Neural cell (in vitro differentiated cells): Measurements from ENCODE around the gene UBTF. TPM values are rescaled to one million over a fixed set of nuclear protein-coding genes. Genes with fewer than 3 reads are reported as not detected.

Source experiments
- H2AFZ ChIP-seq: fragments of 200-600, 300-800 bp; sonication (generic), shearing (Covaris generic); 2 replicates; pipeline ENCODE4 v1.6.0; 2014; ENCODE audit warnings: low read depth, mild to moderate bottlenecking, antibody characterized with exemption, low read length, moderate library complexity
- H3F3A ChIP-seq: fragments of 200-600 bp; shearing (Covaris generic); 2 replicates; pipeline ENCODE4 v1.6.1; 2016; ENCODE audit warnings: mild to moderate bottlenecking, moderate library complexity, mixed read lengths, antibody characterized with exemption, low read length; ENCODE audit not compliant: insufficient read depth, poor library complexity, severe bottlenecking
- H3K27ac ChIP-seq: fragments of 200-600, 300-800 bp; sonication (generic), shearing (Covaris generic); 2 replicates; pipeline ENCODE4 v1.5.1; 2014; ENCODE audit warnings: mild to moderate bottlenecking, low read length, moderate library complexity
- H3K27me3 ChIP-seq: fragments of 300-800, 200-600 bp; sonication (generic), shearing (Covaris generic); 2 replicates; pipeline ENCODE4 v1.6.0; 2014; ENCODE audit warnings: mild to moderate bottlenecking, low read depth, low read length, moderate library complexity; ENCODE audit not compliant: insufficient read depth
- H3K36me3 ChIP-seq: fragments of 300-800, 200-600 bp; sonication (generic), shearing (Covaris generic); 2 replicates; pipeline ENCODE4 v1.5.1; 2014; ENCODE audit warnings: mild to moderate bottlenecking, antibody characterized with exemption, low read length, moderate library complexity; ENCODE audit not compliant: insufficient read depth
- H3K4me2 ChIP-seq: fragments of 300-800, 200-600 bp; sonication (generic), shearing (Covaris generic); 2 replicates; pipeline ENCODE4 v1.6.0; 2014; ENCODE audit warnings: mild to moderate bottlenecking, low read length
- H3K4me3 ChIP-seq: fragments of 300-800, 200-600 bp; sonication (generic), shearing (Covaris generic); 2 replicates; pipeline ENCODE4 v1.5.1; 2014; ENCODE audit warnings: mild to moderate bottlenecking, low read length, moderate library complexity
- H3K79me2 ChIP-seq: fragments of 200-600 bp; shearing (Covaris generic); replicated peaks from 2 replicates; pipeline ENCODE4 v1.6.0; 2014; ENCODE audit warnings: mild to moderate bottlenecking, low read length, moderate library complexity; ENCODE audit not compliant: insufficient read depth
- H3K9ac ChIP-seq: fragments of 300-800, 200-600 bp; sonication (generic), shearing (Covaris generic); 2 replicates; pipeline ENCODE4 v1.6.1; 2016; ENCODE audit warnings: mild to moderate bottlenecking, low read length, mixed read lengths
- H3K9me2 ChIP-seq: fragments of 200-600 bp; shearing (Covaris generic); 2 replicates; pipeline ENCODE4 v1.6.1; 2016; ENCODE audit warnings: mild to moderate bottlenecking, low read length, mixed read lengths; ENCODE audit not compliant: insufficient read depth
- H3K9me3 ChIP-seq: fragments of 200-600, 300-800 bp; sonication (generic), shearing (Covaris generic); 2 replicates; pipeline ENCODE4 v1.6.1; 2016; ENCODE audit warnings: mild to moderate bottlenecking, mixed run types, low read length, moderate library complexity, mixed read lengths
- H4K20me1 ChIP-seq: fragments of 200-600 bp; shearing (Covaris generic); 2 replicates; pipeline ENCODE4 v1.6.1; 2016; ENCODE audit warnings: mild to moderate bottlenecking, mixed run types; ENCODE audit not compliant: insufficient read depth
- EP300 ChIP-seq: fragments of 450-650 bp; conservative IDR thresholded peaks from 2 replicates; pipeline ENCODE4 v1.6.1; 2014; ENCODE audit warnings: antibody characterized with exemption, mild to moderate bottlenecking, moderate library complexity; ENCODE audit not compliant: poor library complexity, severe bottlenecking
- EZH2 ChIP-seq: fragments of 200-600, 300-800 bp; shearing (Covaris generic), sonication (generic); IDR thresholded peaks from 2 replicates; pipeline ENCODE4 v1.6.1; 2014; ENCODE audit warnings: antibody characterized with exemption, low read length, borderline replicate concordance, mild to moderate bottlenecking; ENCODE audit not compliant: insufficient read depth, poor library complexity, severe bottlenecking
- MXI1 ChIP-seq: fragments of 450-650 bp; conservative IDR thresholded peaks from 2 replicates; pipeline ENCODE4 v1.6.1; 2014; ENCODE audit warnings: antibody characterized with exemption, mild to moderate bottlenecking; ENCODE audit not compliant: poor library complexity, severe bottlenecking
- POLR2AphosphoS5 ChIP-seq: IDR thresholded peaks from 2 replicates; pipeline ENCODE4 v1.6.1; 2012
- RAD21 ChIP-seq: fragments of 450-650 bp; conservative IDR thresholded peaks from 2 replicates; pipeline ENCODE4 v1.6.1; 2014; ENCODE audit warnings: antibody characterized with exemption, mild to moderate bottlenecking, moderate library complexity
- SMC3 ChIP-seq: fragments of 450-650 bp; conservative IDR thresholded peaks from 2 replicates; pipeline ENCODE4 v1.6.1; 2014; ENCODE audit warnings: antibody characterized with exemption, mild to moderate bottlenecking, moderate library complexity; ENCODE audit not compliant: poor library complexity
- TAF1 ChIP-seq: IDR thresholded peaks from 2 replicates; pipeline ENCODE4 v1.6.1; 2012; ENCODE audit warnings: low read depth
- polyA plus RNA-seq: library from polyadenylated mRNA; depleted of rRNA; stranded (reverse); fragments of >200 nt; gene quantifications from 2 replicates; pipeline ENCODE4 v1.2.3, GENCODE V29; 2014
- TF ChIP-seq, protein P1 (sequence below): IDR thresholded peaks from 2 replicates; pipeline ENCODE4 v1.6.1; 2012; ENCODE audit warnings: borderline replicate concordance
- TF ChIP-seq, protein P2 (sequence below): fragments of 450-650 bp; IDR thresholded peaks from 2 replicates; pipeline ENCODE4 v1.5.1; 2014; ENCODE audit warnings: antibody characterized with exemption, mild to moderate bottlenecking, moderate library complexity; ENCODE audit not compliant: poor library complexity, severe bottlenecking

The UBTF gene
- polyA plus RNA-seq, 1 donor from 2014 or later, result 73.8 TPM

DNA sequence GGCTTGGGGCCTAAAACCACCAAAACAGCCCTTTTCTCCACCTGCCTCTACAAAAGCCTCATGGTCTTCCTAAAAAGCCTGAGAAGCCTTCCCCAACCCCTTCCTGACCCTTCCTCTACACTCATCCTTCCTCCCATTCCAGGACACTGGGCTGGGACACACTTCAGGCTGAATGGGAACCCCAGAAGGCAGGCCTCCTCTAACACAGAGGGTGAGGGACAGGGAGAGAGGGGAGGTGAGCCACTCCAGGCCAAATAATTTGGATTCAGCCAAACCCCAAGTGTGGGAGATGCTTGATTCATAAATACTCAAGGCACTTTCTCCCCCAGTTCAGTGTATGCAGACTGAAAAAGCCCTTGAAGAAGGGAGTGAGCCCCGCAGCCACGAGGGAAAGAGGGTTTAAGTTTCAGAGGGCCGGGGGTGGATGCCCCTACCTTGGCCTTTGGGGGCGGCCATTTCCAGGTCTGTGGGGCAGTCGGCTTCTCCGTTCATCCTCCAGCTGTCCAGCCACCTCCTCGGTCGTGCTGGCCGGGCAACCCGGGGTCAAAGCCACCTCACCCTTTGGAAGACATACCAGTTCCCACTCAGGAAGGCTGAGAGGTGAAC is 1.6 kb downstream of the UBTF start:
- H4K20me1 ChIP-seq, result peaks cover 24% of the 10 kb centered on the region
- H3K79me2 ChIP-seq, result peaks cover 29% of the 10 kb centered on the region
- H3K36me3 ChIP-seq, result peaks cover 19% of the 10 kb centered on the region

DNA sequence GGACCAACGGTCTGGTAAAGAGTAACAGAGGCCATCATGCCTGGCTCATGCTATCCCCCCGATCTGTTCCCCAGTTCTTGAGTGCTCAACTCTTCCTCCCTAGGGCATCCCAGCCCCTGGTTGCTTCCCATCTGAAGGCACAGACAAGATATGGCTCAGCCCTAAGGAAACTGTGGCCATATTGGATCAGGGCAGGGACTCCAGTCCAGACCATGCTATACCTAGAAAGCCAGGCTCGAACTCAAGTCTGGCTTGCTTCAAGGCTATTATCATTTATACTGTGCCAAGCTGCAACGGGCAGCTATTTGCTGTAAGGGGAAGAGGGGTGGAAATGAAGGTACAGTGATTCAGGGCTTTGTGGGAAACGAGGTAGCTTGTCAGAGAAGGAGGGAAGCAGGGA is 2.8 kb downstream of the UBTF start:
- Histone ChIP-seq H3K4me3 (peak overlapping the region; percentile 97), H3K4me2 (no peak overlapping the region)

More for the DNA sequence above, 1.6 kb downstream of the UBTF start:
- no peak overlapping the region for H2AFZ ChIP-seq
- H3K27ac ChIP-seq, result peak overlapping the region; percentile 73
- peak overlapping the region; percentile 99 for H3K9ac ChIP-seq
- peak overlapping the region; percentile 94 for H3K4me2 ChIP-seq
- H3F3A ChIP-seq, result no peaks in the 10 kb centered on the region
- TF ChIP-seq SMC3 (no peak), EZH2 (no peak), EP300 (no peak)
- no peaks in the 10 kb centered on the region for H3K9me2 ChIP-seq
- H3K27me3 ChIP-seq, result no peaks in the 10 kb centered on the region
- H3K4me3 ChIP-seq, result peak overlapping the region; percentile 97
- no peaks in the 10 kb centered on the region for H3K9me3 ChIP-seq

More for the DNA sequence above, 2.8 kb downstream of the UBTF start:
- Histone ChIP-seq H4K20me1 (peaks cover 24% of the 10 kb centered on the region), H3K79me2 (peaks cover 29% of the 10 kb centered on the region), H3K9me2 (no peaks in the 10 kb centered on the region), H2AFZ (no peak overlapping the region), H3K27ac (no peak overlapping the region), H3K9ac (peak overlapping the region; percentile 16), H3F3A (no peaks in the 10 kb centered on the region), H3K9me3 (no peaks in the 10 kb centered on the region), H3K27me3 (no peaks in the 10 kb centered on the region), H3K36me3 (peaks cover 19% of the 10 kb centered on the region)
- TF ChIP-seq POLR2AphosphoS5 (no peak), EP300 (no peak), EZH2 (no peak), RAD21 (no peak), SMC3 (no peak), MXI1 (no peak), TAF1 (no peak)
- TF ChIP-seq, protein P1, sequence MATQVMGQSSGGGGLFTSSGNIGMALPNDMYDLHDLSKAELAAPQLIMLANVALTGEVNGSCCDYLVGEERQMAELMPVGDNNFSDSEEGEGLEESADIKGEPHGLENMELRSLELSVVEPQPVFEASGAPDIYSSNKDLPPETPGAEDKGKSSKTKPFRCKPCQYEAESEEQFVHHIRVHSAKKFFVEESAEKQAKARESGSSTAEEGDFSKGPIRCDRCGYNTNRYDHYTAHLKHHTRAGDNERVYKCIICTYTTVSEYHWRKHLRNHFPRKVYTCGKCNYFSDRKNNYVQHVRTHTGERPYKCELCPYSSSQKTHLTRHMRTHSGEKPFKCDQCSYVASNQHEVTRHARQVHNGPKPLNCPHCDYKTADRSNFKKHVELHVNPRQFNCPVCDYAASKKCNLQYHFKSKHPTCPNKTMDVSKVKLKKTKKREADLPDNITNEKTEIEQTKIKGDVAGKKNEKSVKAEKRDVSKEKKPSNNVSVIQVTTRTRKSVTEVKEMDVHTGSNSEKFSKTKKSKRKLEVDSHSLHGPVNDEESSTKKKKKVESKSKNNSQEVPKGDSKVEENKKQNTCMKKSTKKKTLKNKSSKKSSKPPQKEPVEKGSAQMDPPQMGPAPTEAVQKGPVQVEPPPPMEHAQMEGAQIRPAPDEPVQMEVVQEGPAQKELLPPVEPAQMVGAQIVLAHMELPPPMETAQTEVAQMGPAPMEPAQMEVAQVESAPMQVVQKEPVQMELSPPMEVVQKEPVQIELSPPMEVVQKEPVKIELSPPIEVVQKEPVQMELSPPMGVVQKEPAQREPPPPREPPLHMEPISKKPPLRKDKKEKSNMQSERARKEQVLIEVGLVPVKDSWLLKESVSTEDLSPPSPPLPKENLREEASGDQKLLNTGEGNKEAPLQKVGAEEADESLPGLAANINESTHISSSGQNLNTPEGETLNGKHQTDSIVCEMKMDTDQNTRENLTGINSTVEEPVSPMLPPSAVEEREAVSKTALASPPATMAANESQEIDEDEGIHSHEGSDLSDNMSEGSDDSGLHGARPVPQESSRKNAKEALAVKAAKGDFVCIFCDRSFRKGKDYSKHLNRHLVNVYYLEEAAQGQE, result no peak
- TF ChIP-seq, protein P2, sequence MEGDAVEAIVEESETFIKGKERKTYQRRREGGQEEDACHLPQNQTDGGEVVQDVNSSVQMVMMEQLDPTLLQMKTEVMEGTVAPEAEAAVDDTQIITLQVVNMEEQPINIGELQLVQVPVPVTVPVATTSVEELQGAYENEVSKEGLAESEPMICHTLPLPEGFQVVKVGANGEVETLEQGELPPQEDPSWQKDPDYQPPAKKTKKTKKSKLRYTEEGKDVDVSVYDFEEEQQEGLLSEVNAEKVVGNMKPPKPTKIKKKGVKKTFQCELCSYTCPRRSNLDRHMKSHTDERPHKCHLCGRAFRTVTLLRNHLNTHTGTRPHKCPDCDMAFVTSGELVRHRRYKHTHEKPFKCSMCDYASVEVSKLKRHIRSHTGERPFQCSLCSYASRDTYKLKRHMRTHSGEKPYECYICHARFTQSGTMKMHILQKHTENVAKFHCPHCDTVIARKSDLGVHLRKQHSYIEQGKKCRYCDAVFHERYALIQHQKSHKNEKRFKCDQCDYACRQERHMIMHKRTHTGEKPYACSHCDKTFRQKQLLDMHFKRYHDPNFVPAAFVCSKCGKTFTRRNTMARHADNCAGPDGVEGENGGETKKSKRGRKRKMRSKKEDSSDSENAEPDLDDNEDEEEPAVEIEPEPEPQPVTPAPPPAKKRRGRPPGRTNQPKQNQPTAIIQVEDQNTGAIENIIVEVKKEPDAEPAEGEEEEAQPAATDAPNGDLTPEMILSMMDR, result no peak
